Kasumi-1 (cell line): ENCODE measurements around the gene PGAP2.
"Not testable (repeated sequence)": the region's sequence is repeated elsewhere in the genome, so short reads cannot be mapped to it uniquely, and the experiment has no call there.

Experiments used
- DNase-seq, 2 experiments: peaks; one replicate each; lab custom pipeline; 2025; lab: John Stamatoyannopoulos, UW

The PGAP2 gene

GRCh38 chr11:3803726-3804495 is 4.4 kb upstream of the PGAP2 start:
- DNase-seq = no peak

DNA sequence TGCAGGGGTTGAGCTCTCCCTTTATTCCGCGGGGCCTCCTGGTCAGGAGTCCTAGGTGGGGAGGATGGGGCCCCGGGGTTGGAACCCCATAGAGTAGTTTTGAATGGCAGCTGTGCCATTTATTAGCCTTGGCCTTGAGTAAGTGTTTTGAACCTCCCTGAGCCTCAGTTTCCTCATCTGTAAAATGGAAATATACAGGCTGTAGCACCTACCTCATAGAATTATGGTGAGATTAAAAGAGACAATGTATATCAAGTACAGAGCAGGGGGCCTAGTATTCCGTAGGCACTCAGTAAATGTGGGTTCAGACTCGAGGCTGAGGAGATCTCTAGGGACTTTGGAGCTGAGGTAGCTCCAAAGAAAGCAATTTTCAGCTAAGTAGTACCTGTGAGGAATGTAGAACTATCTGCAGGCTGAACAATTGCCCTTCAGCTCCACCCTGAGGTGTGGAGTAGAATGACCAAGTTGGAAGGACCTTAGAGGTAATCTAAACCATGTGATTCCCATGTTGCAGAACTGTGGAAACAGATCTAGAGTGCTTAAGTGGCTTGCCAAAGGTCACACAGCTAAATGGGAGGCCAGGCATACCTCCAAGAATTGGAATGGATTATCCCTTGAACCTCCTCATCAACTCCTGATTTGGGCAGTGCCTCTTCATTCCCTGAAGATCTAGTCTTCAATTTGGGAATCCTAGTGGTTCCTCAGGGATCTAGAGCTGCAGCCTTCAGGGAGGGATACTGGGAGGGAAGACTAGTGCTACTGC is 682 bp downstream of the PGAP2 start:
- peak; percentile 74 to 77 for DNase-seq

- DNase-seq = no peak
Measured at GRCh38 chr11:3809624-3809928, 1.2 kb downstream of the PGAP2 start.

DNA sequence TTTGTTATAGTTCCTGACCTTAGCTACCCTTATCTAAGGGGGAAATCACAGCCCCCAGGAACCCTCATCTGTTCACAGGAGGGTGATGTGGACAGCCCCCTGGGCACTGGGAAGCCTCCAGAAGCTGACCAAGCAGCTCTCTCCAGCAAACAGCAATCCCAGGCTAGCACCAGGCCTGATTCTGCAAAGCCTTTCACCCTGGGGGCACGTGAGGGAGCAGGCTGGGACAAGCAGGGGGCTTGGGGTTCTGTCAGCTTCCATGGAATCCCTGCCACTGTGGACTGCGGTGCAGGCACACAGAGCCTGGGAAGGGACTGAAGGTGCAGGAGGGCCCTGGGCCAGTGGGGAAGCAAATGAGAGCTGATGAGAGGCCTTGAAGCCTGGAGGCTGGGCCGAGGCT is 2.1 kb downstream of the PGAP2 start:
- DNase-seq = no peak

DNA sequence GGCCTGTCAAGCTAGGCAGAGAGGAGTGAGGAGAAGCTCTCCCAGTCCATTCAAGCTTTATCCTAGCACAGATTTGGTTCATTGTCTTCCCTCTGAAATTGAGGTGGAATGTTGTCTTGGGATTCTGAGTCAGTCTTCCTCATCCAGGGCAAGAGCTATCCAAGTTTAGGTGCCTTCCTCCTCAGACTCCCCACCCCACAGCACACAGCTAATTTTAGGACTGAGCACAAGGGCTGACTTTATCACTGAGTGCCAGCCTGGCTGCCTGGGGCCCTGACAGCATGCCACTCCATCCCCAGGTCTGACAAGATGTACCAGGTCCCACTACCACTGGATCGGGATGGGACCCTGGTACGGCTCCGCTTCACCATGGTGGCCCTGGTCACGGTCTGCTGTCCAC is 2.6 kb downstream of the PGAP2 start:
- DNase-seq = no peak

GRCh38 chr11:3814832-3815231 is 6.5 kb downstream of the PGAP2 start:
- not testable (repeated sequence) for DNase-seq

GRCh38 chr11:3815845-3816244 is 7.5 kb downstream of the PGAP2 start:
- DNase-seq = no peak

DNA sequence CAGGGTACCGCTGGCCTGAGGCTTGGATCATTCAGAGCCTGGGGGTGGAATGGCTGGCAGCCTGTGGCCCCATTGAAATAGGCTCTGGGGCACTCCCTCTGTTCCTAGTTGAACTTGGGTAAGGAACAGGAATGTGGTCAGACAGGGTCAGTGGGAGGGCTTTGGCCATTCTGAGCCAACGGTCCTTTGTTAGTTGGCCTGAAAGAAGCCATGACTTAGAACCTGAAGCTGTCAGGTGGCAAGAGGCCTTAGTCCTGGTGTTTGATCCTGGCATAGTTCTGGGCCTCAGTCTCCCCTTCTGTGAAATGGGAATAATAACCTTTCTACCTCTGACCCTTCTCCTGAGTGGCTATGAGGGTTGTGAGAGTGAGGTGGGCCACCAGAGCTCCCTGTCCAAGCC is 8.3 kb downstream of the PGAP2 start:
- no peak for DNase-seq

DNA sequence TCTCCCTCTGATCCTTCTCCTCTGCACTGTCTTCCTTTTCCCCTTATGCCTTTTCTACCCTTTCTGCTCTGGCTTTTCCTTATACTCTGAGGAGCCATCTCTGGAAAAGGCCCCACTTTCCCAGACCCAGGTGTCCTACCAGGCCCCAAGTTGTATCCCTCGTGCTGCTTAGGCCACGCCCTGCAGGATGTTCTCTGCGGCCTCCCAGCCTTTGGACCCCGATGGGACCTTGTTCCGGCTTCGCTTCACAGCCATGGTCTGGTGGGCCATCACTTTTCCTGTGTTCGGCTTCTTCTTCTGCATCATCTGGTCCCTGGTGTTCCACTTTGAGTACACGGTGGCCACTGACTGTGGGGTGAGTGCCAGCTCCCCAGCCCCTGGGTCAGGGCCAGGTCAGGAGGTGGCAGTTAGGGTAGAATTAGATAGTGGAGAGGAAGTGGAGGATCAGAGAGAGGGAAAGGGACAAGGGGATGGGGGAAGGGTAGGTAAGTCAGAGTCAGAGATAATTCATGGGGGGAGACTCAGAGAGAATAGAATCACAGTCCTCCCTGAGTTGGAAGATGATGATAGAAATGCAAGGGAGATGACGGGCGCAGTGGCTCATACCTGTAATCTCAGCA is 8.9 kb downstream of the PGAP2 start:
- DNase-seq = no peak

DNA sequence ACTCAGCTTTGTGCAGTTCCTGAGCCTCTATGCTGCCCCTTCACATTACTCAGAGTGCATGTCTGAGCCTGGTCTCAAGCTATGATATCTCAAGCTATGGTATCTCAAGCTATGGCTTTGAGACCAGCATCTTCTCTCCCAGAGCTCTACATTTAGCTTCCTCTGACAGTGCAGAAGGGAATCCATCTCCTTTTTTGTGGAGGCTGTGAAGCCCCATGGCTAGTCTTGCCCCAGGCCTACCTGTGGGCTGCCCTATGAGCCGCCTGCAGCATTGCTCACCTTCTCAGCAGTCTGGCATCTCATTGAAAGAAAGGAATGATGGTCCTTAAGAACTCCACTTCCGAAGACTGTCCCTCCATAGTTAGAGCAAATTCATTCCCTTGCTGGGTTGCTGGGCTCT is 12.6 kb downstream of the PGAP2 start:
- no peak for DNase-seq

- no peak for DNase-seq
Measured at GRCh38 chr11:3822312-3822711, 14.0 kb downstream of the PGAP2 start.

DNA sequence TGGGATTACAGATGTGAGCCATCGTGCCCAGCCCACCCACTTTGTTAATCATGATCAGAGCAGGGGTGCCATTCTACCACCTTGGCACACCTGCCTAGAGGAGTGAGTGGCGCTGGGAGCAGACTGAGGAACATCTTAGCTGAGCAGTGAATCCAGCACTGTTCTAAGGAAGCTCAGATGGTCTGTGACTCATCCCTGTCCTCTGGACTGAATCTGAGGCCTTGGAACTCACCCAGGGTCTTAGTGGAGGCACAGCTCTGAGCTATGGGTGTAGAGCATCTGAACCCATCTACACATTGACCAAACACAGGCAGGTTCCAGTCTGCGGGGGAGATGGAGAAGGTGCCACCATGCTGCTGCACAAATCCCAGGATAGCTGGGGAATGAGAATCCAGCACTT is 14.9 kb downstream of the PGAP2 start:
- no peak for DNase-seq

DNA sequence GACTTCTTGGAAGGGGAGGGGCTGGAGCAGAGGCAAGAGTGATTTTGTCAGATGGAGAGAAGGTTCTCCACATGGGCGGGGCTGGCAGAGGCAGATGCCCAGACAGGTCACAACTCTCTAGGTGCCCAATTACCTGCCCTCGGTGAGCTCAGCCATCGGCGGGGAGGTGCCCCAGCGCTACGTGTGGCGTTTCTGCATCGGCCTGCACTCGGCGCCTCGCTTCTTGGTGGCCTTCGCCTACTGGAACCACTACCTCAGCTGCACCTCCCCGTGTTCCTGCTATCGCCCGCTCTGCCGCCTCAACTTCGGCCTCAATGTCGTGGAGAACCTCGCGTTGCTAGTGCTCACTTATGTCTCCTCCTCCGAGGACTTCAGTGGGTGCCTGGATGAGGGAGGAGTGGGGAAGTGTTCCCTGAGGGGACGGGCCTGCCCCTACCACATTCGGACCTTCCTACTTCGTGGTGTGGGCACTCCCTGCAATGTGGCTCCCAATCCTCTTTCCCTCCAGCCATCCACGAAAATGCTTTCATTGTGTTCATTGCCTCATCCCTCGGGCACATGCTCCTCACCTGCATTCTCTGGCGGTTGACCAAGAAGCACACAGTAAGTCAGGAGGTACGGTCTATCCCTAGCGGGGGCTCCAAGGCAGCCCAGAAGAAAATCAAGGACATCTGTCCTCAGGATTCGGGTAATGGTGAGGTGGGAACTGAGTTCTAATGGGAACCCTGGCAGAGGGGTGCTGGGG is 15.6 kb downstream of the PGAP2 start:
- no peak for DNase-seq

GRCh38 chr11:3824714-3825472 is 16.5 kb downstream of the PGAP2 start:
- DNase-seq = peak; percentile 82 to 90

GRCh38 chr11:3825473-3826154 is 17.3 kb downstream of the PGAP2 start:
- DNase-seq = no peak

GRCh38 chr11:3826721-3827120 is 18.4 kb downstream of the PGAP2 start:
- DNase-seq = no peak

DNA sequence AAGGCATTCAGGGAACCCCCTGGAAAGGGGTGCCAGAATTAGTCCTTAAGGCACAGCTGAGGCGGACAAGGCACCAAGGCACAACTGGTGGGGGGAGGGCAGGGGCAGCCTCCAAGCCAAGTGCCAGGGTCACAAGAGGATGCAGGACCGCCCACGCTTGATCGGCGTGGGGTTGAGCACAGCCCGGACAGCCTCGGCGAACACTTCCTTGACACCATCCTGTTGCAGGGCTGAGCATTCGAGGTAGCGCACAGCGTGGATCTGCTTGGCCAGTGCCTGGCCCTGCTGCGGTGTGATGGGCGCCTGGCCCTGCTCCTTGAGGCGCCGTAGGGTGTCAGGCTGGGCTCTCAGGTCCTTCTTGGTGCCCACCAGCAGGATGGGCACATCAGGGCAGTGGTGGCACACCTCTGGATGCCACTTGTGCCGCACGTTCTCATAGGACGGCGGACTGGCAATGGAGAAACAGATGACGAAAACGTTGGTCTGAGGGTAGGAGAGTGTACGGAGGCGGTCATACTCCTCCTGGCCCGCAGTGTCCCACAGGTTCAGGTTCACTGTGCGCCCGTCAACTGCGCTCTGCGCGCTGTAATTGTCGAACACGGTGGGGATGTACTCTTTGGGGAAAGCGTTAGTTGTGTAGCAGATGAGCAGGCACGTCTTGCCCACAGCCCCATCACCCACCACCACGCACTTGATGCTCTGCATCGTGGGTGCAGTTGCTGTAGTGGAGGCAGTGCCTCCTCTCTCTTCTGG is 19.2 kb downstream of the PGAP2 start:
- no peak for DNase-seq

DNA sequence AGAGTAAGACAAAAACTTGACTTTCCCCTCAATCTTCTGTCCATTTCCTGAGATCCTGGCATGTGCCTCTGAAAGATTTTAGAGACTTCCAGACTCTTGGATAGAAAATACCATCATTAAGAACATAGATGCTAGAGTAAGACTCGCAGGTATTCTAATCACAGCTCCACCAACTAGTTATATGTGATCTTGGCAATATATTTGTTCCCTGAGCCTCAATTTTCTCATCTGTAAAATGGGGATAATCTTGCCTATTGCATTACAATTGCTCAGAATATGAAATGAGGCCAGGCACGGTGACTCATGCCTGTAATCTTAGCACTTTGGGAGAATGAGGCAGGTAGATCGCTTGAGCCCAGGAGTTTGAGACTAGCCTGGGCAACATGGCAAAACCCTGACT is 21.7 kb downstream of the PGAP2 start:
- no peak for DNase-seq

DNA sequence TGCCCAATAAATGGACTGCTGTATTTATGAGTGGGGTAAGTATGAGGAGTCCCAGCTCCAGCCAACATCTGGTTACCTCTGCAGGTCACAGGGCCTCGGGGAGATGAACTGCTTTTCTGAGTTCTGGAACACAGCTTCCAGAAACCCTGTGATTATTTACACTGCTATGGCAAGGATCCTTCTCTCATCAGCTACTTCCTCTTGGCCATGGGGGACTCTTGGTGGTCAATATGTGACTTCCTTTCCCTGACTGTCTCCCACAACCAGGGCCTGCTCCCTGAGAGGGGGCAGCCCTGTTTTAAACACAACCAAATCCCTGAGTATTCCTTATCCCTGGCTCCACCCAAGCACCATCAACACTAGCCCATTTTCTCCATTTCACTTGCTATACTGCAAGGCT is 22.4 kb downstream of the PGAP2 start:
- DNase-seq = no peak
